Stimulated activated CD8-positive, alpha-beta memory T cell treated with anti-CD3 and anti-CD28 coated beads, Interleukin-4, amount 100 ng/mL, for 1 hour (primary cell): ENCODE data around the gene FLT4.

Experiments
- DNase-seq, 2 donors: peaks; one replicate each; pipeline ENCODE4 v3.0.0-alpha.2; 2020; ENCODE audit warnings: low read depth in 2 of 2, low spot score in 1 of 2

FLT4 gene

GRCh38 chr5:180608572-180609310, 40.7 kb downstream of the FLT4 start:
- no peak for DNase-seq

GRCh38 chr5:180607861-180608571, 41.4 kb downstream of the FLT4 start:
- no peak for DNase-seq

GRCh38 chr5:180606215-180606785, 43.1 kb downstream of the FLT4 start:
- no peak for DNase-seq

GRCh38 chr5:180605554-180606214, 43.7 kb downstream of the FLT4 start:
- DNase-seq = peak; percentile 30 to 34

GRCh38 chr5:180604271-180604670, 45.1 kb downstream of the FLT4 start:
- DNase-seq = no peak

- no peak for DNase-seq
Measured at GRCh38 chr5:180603076-180603594, 46.3 kb downstream of the FLT4 start.

GRCh38 chr5:180602481-180603075, 46.8 kb downstream of the FLT4 start:
- no peak for DNase-seq

GRCh38 chr5:180601591-180602480, 47.6 kb downstream of the FLT4 start:
- DNase-seq = no peak

GRCh38 chr5:180600554-180601041, 48.8 kb downstream of the FLT4 start:
- no peak for DNase-seq

GRCh38 chr5:180599981-180600553, 49.3 kb downstream of the FLT4 start:
- no peak for DNase-seq

GRCh38 chr5:180599590-180599914, 49.8 kb downstream of the FLT4 start:
- DNase-seq = no peak

GRCh38 chr5:180598797-180599589, 50.4 kb downstream of the FLT4 start:
- no peak for DNase-seq

- no peak for DNase-seq
Measured at GRCh38 chr5:180598316-180598701, 51.1 kb downstream of the FLT4 start.

- DNase-seq = no peak
Measured at GRCh38 chr5:180596668-180597231, 52.6 kb downstream of the FLT4 start.

- no peak for DNase-seq
Measured at GRCh38 chr5:180596115-180596667, 53.2 kb downstream of the FLT4 start.

- no peak for DNase-seq
Measured at GRCh38 chr5:180595381-180596114, 53.9 kb downstream of the FLT4 start.

GRCh38 chr5:180595046-180595379, 54.4 kb downstream of the FLT4 start:
- DNase-seq = no peak
